NOMO-1 treated with DMSO at 0.1 percent for 48 hours (cell line): Measurements from ENCODE around the gene TINCR.

ENCODE experiments used
- DNase-seq: peaks from one replicate; lab custom pipeline; 2025; ENCODE audit not compliant: unreplicated experiment; lab: John Stamatoyannopoulos, UW

The TINCR gene

GRCh38 chr19:5520501-5520900, 47.3 kb downstream of the TINCR start:
- no peak for DNase-seq

DNA sequence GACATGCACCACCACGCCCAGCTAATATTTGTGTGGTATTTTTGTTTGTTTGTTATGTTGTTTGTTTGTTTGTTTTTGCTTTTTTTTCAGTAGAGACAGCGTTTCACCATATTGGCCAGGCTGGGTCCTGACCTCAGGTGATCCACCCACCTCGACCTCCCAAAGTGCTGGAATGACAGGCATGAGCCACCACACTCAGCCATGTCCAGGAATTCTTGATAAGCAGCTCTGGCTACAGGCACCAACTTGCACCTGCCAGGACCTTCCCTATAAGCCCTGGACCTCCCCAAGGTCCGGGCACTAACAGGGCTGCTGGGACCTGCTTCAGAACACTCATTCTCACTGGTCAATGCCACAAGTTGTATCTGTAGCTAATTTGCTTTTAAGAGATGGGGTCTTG, 48.7 kb downstream of the TINCR start:
- no peak for DNase-seq

DNA sequence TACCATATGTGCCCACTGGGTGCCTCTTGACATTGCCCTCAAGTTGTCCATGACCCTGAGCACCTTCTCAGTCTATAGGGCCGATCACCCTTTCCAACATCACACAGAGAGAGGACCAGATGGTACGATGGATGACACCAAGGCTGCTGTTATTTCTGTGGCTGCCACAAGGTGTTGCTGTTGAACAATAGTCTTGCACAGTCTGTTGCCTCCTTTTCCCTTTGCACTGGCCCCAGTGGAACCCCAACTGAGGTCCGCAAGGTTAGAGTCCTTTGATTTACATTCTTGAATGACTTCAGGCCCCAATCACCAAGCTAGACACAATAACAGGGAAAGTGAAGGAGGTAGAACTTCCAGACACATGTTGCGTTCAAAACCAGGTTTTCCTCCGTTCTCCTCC, 52.0 kb downstream of the TINCR start:
- DNase-seq = no peak

GRCh38 chr19:5514001-5514400, 53.8 kb downstream of the TINCR start:
- no peak for DNase-seq

DNA sequence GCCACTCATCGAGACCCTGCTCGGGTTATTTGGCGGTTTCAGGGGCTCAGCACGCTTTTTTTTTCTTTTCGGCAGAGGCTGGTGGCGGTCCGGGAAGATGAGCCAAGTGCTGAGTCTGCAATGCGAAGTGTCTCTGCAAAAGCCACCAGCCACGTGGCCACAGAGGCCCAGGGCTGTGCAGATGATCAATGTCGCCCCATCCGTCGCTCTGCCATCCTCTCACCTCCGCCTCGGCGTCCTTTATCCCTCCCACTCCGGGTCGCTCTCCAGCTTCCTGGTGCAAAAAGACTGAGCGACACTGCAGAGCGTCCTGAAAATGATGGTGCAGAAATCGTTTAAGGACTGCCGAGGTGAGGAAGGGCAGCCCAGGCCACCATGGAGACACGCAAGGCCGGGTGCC, 55.0 kb downstream of the TINCR start:
- no peak for DNase-seq
